HL-60 (cell line): ENCODE measurements around the gene KCNG1.

ENCODE experiments used
- CTCF ChIP-seq: IDR thresholded peaks from one replicate; pipeline ENCODE4 v1.5.1; 2011; ENCODE audit warnings: low read length, control low read depth, inconsistent platforms; ENCODE audit not compliant: insufficient read depth
- POLR2AphosphoS5 ChIP-seq: IDR thresholded peaks from 2 replicates; pipeline ENCODE4 v1.6.1; 2012; ENCODE audit warnings: low read depth

GRCh38 chr20:51004305-51004727 is 18.6 kb downstream of the KCNG1 start:
- TF ChIP-seq CTCF (no peak), POLR2AphosphoS5 (no peak)
